ENCODE data around the gene SCN1B. TPM values are rescaled to one million over a fixed set of nuclear protein-coding genes. Genes with fewer than 3 reads are reported as not detected.
A peak's percentile ranks its signal among the peaks of the same experiment; 100 is the strongest.

The SCN1B gene
- total and polyA plus RNA-seq, 2 of the 13 experiments (the other 11 are each of a cell fraction or from before 2014, with no cell fraction given) = 2.7 to 20.1 TPM

- TF ChIP-seq, protein P1, sequence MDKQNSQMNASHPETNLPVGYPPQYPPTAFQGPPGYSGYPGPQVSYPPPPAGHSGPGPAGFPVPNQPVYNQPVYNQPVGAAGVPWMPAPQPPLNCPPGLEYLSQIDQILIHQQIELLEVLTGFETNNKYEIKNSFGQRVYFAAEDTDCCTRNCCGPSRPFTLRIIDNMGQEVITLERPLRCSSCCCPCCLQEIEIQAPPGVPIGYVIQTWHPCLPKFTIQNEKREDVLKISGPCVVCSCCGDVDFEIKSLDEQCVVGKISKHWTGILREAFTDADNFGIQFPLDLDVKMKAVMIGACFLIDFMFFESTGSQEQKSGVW (CRISPR knock-in tag; IDR thresholded peaks at IDR 0.05; ENCODE audit: borderline replicate concordance) = no peak
These were observed 8.6 kb downstream of the SCN1B start (continued) for GRCh38 chr19:35038623-35039512.

DNA sequence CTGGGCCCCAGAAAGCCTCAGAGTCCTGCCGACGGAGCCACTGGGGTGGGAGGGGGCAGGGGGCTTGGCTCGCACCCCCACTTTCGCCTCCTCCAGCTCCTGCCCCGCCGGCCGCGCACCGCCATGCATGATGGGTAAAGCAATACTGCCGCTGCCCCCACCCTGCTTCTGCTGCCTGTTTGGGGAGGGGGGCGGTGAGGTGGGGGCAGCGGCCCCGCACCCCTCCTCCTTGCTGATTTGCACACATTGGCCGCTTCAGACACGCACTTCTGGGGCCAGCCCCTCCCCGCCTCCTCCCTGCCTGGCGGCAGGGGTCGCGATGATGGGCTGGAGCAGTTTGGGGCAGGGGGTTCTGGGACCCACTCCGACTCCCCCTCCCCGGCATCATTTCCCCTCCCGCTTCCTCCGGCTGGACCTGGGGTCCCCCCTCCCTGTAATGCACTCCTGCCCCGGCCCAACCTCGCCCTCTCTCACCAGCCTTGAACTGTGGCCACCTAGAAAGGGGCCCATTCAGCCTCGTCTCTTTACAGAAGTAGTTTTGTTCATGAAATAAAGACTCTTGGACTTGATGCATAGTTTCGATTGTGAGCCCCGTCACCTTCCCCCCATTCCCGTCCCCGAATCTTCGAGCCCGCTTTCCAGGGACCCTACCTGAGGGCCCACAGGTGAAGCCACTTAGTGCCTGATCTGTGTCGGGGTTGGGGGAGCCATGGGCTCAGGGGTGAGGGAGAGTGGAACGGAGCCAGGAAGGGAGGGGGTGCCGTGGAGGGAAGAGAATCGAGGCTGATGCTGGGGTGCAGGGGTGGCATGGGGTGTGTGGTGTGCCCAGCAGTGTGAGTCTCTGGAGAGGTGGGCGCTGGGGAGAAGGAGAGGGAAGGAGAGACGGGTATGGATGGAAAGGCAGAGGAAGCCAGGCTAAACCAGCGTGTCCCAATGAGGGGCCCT is 9.9 kb downstream of the SCN1B start:
- Histone ChIP-seq H3K79me2 (ENCODE audit: insufficient read depth, low read length) (peaks cover 35% of the 10 kb centered on the region), H3K4me1 (ENCODE audit: insufficient read depth, low read length) (peaks cover 57% of the 10 kb centered on the region), H3K9me3 (ENCODE audit: low read length) (no peaks in the 10 kb centered on the region), H3K4me2 (ENCODE audit: low read depth, low read length) (peak overlapping the region; percentile 93), H3K27me3 (ENCODE audit: control insufficient read depth in 1 of 2, insufficient read depth in 2 of 2, low read length in 2 of 2) (no peaks in the 10 kb centered on the region), H4K20me1 (ENCODE audit: insufficient read depth, low read length) (peaks cover 27% of the 10 kb centered on the region), H2AFZ (ENCODE audit: low read length) (no peak overlapping the region), H3K4me3 (replicated peaks in 1 of 3; ENCODE audit: insufficient read depth in 1 of 3, low read depth in 2 of 3, low read length in 3 of 3) (peak overlapping the region; percentile 40 to 84 (median 43)), H3K27ac (ENCODE audit: extremely low read length, insufficient read depth, low read length) (peak overlapping the region; percentile 99), H3K9ac (ENCODE audit: insufficient read depth, low read depth, low read length) (peak overlapping the region; percentile 85), H3K36me3 (replicated peaks in 1 of 2; ENCODE audit: control insufficient read depth in 1 of 2, insufficient read depth in 2 of 2, low read length in 2 of 2) (peaks cover 0 to 1% of the 10 kb centered on the region in 2 experiments; a peak in 3 of 5 replicates)
- BruUV-seq (replicated peaks) = TSS peak; percentile 81
- intact Hi-C loops (cut with micrococcal nuclease; ENCODE audit: unreplicated experiment) (loop anchor here (5.0 kb wide), 1 partner anchor 43 kb away; no protein-coding TSS in a partner anchor), in situ Hi-C loops (cut with HindIII; ENCODE audit: extremely low pct_ligation_motif_present, low pct_unique_long_range_greater_than_20kb) (no loop called here)
- FAIRE-seq = peak; percentile 60
- DNase-seq (ENCODE audit: low spot score) = peak; percentile 70
- ChIA-PET CTCF (ENCODE audit: low intra/inter-chr PET ratio, low total read pairs) (no interaction called here), POLR2A (interaction anchor here (1.2 kb wide), 1 partner anchor 12 kb away, joined by 3 read pairs; no protein-coding TSS in a partner anchor)
- peak; percentile 8 for ATAC-seq
- 1% methylated on average over 18 of the region's 39 CpGs for WGBS (ENCODE audit: low lambda C conversion rate)
- peak; percentile 34; the same call in 1 of the 2 replicates for TF ChIP-seq SKIL (CRISPR knock-in tag; IDR thresholded peaks at IDR 0.05; ENCODE audit: borderline replicate concordance)
- TF ChIP-seq KDM6A (CRISPR knock-in tag; IDR thresholded peaks at IDR 0.05; ENCODE audit: low read depth) = peak; percentile 86
- TF ChIP-seq ZNF790 (CRISPR knock-in tag; IDR thresholded peaks at IDR 0.05; ENCODE audit: borderline replicate concordance) = peak; percentile 8; the same call in 1 of the 2 replicates
- peak; percentile 61 for TF ChIP-seq HNF4G (IDR thresholded peaks at IDR 0.05; ENCODE audit: borderline replicate concordance, low read depth, low read length)
- no peak for TF ChIP-seq HNF4G (CRISPR knock-in tag; IDR thresholded peaks at IDR 0.05; ENCODE audit: borderline replicate concordance, low read depth)
- TF ChIP-seq HBP1 (CRISPR knock-in tag; IDR thresholded peaks at IDR 0.05; ENCODE audit: low read depth) = peak; percentile 4; the same call in 1 of the 2 replicates
- no peak for TF ChIP-seq TP53 (CRISPR knock-in tag; conservative IDR thresholded peaks at IDR 0.05)
- TF ChIP-seq MIXL1 (CRISPR knock-in tag; IDR thresholded peaks at IDR 0.05) = 0 out of 2 replicates have a peak, but pooled peaks have one; percentile 8
- TF ChIP-seq ZNF614 (CRISPR knock-in tag; IDR thresholded peaks at IDR 0.05; ENCODE audit: borderline replicate concordance) = no peak
- TF ChIP-seq JDP2 (CRISPR knock-in tag; IDR thresholded peaks at IDR 0.05; ENCODE audit: borderline replicate concordance) = no peak
- TF ChIP-seq, protein P2, sequence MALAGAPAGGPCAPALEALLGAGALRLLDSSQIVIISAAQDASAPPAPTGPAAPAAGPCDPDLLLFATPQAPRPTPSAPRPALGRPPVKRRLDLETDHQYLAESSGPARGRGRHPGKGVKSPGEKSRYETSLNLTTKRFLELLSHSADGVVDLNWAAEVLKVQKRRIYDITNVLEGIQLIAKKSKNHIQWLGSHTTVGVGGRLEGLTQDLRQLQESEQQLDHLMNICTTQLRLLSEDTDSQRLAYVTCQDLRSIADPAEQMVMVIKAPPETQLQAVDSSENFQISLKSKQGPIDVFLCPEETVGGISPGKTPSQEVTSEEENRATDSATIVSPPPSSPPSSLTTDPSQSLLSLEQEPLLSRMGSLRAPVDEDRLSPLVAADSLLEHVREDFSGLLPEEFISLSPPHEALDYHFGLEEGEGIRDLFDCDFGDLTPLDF (CRISPR knock-in tag; IDR thresholded peaks at IDR 0.05) = peak; percentile 2; the same call in 1 of the 2 replicates
- TF ChIP-seq MAFG (CRISPR knock-in tag; IDR thresholded peaks at IDR 0.05) = peak; percentile 8; the same call in 1 of the 2 replicates
